ENCODE results near the gene SEMA4A.
A peak's percentile ranks its signal among the peaks of the same experiment; 100 is the strongest.

Gene SEMA4A

DNA sequence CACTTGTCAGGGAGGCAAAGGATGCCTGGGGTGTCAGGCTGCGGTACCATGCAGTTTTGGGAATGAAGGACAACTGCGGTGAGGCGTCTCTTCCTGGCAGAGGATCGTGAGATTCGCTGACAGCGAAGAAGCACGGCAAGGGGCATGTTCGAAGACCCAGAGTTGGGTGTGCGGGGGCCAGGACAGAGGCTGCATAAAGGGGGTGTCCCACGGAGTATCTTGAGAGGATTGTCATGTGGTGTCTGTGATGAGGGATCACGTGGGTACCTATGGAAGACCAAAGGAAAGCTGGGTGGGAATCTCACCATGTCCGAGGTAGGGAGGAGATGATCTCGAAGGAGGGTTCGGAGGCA, 40.9 kb downstream of the SEMA4A start:
- Histone ChIP-seq H3K36me3 (ENCODE audit: insufficient read depth) (no peaks in the 10 kb centered on the region; the same call in 1 of the 2 replicates), H3K27ac (no peak overlapping the region), H4K20me1 (ENCODE audit: insufficient read depth) (no peaks in the 10 kb centered on the region), H3K9ac (peak overlapping the region; percentile 56; the same call in 1 of the 2 replicates), H3K4me1 (ENCODE audit: low read depth, poor library complexity, severe bottlenecking) (peaks cover 24% of the 10 kb centered on the region), H3K79me2 (ENCODE audit: insufficient read depth, low read depth) (peaks cover 50% of the 10 kb centered on the region), H3K4me2 (peak overlapping the region; percentile 90), H3K27me3 (ENCODE audit: insufficient read depth, low read depth) (no peaks in the 10 kb centered on the region), H2AFZ (ENCODE audit: low read depth) (peak overlapping the region; percentile 79), H3K4me3 (IDR thresholded peaks at IDR 0.05; ENCODE audit: insufficient read depth, low read depth, low read length) (peak overlapping the region; percentile 99)
- TF ChIP-seq, protein P1, sequence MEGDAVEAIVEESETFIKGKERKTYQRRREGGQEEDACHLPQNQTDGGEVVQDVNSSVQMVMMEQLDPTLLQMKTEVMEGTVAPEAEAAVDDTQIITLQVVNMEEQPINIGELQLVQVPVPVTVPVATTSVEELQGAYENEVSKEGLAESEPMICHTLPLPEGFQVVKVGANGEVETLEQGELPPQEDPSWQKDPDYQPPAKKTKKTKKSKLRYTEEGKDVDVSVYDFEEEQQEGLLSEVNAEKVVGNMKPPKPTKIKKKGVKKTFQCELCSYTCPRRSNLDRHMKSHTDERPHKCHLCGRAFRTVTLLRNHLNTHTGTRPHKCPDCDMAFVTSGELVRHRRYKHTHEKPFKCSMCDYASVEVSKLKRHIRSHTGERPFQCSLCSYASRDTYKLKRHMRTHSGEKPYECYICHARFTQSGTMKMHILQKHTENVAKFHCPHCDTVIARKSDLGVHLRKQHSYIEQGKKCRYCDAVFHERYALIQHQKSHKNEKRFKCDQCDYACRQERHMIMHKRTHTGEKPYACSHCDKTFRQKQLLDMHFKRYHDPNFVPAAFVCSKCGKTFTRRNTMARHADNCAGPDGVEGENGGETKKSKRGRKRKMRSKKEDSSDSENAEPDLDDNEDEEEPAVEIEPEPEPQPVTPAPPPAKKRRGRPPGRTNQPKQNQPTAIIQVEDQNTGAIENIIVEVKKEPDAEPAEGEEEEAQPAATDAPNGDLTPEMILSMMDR (conservative IDR thresholded peaks at IDR 0.05; ENCODE audit: low read depth, low read length), result no peak; the same call in 1 of the 2 replicates

DNA sequence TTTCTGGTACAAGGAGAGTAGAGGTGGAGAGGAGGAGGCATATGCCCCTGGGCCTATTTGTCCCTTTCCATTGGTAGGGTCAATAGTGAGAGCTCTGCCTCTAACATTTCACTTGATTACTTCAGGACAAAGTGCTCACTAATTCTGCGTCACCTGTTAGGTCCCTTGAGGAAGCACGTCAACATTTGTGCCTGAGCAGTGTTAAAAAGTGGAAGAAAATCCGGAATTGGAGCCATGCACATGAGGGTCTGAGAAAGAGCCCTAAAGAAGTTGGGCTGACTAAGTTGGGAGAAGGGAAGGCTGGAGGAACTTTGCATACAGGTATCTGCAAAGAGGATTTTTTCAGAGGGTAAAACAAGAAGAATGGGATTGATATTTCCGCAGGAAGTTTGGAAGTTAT, 42.5 kb downstream of the SEMA4A start:
- Histone ChIP-seq H2AFZ (ENCODE audit: low read depth) (no peak overlapping the region), H3K4me1 (ENCODE audit: low read depth, poor library complexity, severe bottlenecking) (peaks cover 24% of the 10 kb centered on the region), H3K27ac (no peak overlapping the region), H3K36me3 (ENCODE audit: insufficient read depth) (no peaks in the 10 kb centered on the region; the same call in 1 of the 2 replicates), H3K27me3 (ENCODE audit: insufficient read depth, low read depth) (no peaks in the 10 kb centered on the region), H3K79me2 (ENCODE audit: insufficient read depth, low read depth) (peaks cover 56% of the 10 kb centered on the region), H3K4me2 (no peak overlapping the region; the same call in 1 of the 2 replicates), H3K9ac (no peak overlapping the region), H4K20me1 (ENCODE audit: insufficient read depth) (no peaks in the 10 kb centered on the region), H3K4me3 (IDR thresholded peaks at IDR 0.05; ENCODE audit: insufficient read depth, low read depth, low read length) (no peak overlapping the region)
- TF ChIP-seq, protein P1 (conservative IDR thresholded peaks at IDR 0.05; ENCODE audit: low read depth, low read length), result no peak

DNA sequence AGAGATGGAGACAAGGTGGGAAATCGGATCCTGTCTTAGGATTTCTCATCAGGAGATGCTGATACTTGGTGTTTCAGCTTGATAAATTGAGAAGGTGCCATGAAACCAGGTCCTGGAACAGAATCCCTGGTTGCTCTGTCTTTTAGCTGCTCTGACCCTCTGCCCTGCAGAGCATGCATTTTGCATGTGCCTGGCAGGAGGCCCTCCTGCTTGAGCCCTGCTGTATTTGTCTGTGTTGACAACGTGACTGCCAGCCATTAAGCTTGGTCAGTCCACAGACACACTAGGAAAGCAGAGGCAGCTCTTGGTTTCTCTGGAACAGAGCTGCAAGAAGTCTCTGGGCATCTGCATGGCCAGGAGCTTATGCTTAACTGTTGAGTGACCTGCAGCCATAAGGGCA, 43.1 kb downstream of the SEMA4A start:
- no peak overlapping the region for H3K4me3 ChIP-seq (IDR thresholded peaks at IDR 0.05; ENCODE audit: insufficient read depth, low read depth, low read length)
- H2AFZ ChIP-seq (ENCODE audit: low read depth), result no peak overlapping the region
- H3K4me1 ChIP-seq (ENCODE audit: low read depth, poor library complexity, severe bottlenecking), result peaks cover 24% of the 10 kb centered on the region
- H3K27ac ChIP-seq, result no peak overlapping the region
- H3K4me2 ChIP-seq, result no peak overlapping the region; the same call in 1 of the 2 replicates
- H4K20me1 ChIP-seq (ENCODE audit: insufficient read depth), result no peaks in the 10 kb centered on the region
- H3K27me3 ChIP-seq (ENCODE audit: insufficient read depth, low read depth), result no peaks in the 10 kb centered on the region
- H3K9ac ChIP-seq, result no peak overlapping the region
- TF ChIP-seq, protein P1 (conservative IDR thresholded peaks at IDR 0.05; ENCODE audit: low read depth, low read length), result no peak
- H3K36me3 ChIP-seq (ENCODE audit: insufficient read depth), result no peaks in the 10 kb centered on the region; the same call in 1 of the 2 replicates
- peaks cover 56% of the 10 kb centered on the region for H3K79me2 ChIP-seq (ENCODE audit: insufficient read depth, low read depth)

DNA sequence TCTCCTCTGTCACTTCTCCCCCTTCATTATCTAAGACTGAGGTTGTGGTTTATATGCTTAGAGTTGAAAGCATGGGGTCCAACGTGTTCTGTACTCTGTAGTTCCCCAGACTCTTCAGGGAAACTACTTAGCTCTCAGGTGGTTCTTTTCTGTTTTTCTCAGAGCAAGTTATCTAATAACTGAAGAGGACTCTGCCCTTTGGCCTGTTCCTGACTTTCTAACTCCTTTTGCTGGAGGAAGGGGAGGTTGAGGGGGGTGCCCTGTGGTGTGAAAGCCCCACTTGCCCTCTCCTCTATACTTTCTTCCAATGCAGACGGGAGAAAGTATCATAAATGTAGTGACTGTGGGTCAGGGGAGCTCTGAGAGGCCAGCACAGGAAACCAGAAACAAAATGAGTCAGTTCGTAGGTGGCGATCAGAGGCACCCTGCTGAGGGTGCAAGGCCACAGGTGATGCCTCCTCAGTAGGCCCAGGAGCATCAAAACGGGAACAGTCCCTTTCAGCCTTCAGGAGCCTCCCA, 45.5 kb downstream of the SEMA4A start:
- H3K4me1 ChIP-seq (ENCODE audit: low read depth, poor library complexity, severe bottlenecking), result peaks cover 19% of the 10 kb centered on the region
- no peaks in the 10 kb centered on the region; the same call in 1 of the 2 replicates for H3K36me3 ChIP-seq (ENCODE audit: insufficient read depth)
- H3K4me2 ChIP-seq, result no peak overlapping the region
- H3K4me3 ChIP-seq (IDR thresholded peaks at IDR 0.05; ENCODE audit: insufficient read depth, low read depth, low read length), result no peak overlapping the region
- H4K20me1 ChIP-seq (ENCODE audit: insufficient read depth), result 0 out of 2 replicates have a peak, but pooled peaks cover 3% of the 10 kb centered on the region
- H3K27ac ChIP-seq, result no peak overlapping the region
- H3K27me3 ChIP-seq (ENCODE audit: insufficient read depth, low read depth), result no peaks in the 10 kb centered on the region
- H3K9ac ChIP-seq, result no peak overlapping the region
- no peak overlapping the region for H2AFZ ChIP-seq (ENCODE audit: low read depth)
- TF ChIP-seq, protein P1 (conservative IDR thresholded peaks at IDR 0.05; ENCODE audit: low read depth, low read length), result no peak
- peaks cover 60% of the 10 kb centered on the region for H3K79me2 ChIP-seq (ENCODE audit: insufficient read depth, low read depth)
